Measurements from ENCODE around the gene ZIC3. TPM values are rescaled to one million over a fixed set of nuclear protein-coding genes. Genes with fewer than 3 reads are reported as not detected.
"Not testable (repeated sequence)": the region's sequence is repeated elsewhere in the genome, so short reads cannot be mapped to it uniquely, and the experiment has no call there.

Gene ZIC3
- polyA plus RNA-seq, 2 of the 4 experiments (the other 2 are of a cell fraction): not detected

- TF ChIP-seq E2F6 (IDR thresholded peaks at IDR 0.05; ENCODE audit: borderline replicate concordance, low read depth) (no peak), CBX2 (IDR thresholded peaks at IDR 0.05; ENCODE audit: borderline replicate concordance, low read depth) (no peak), RFX5 (IDR thresholded peaks at IDR 0.05) (no peak), GATA3 (IDR thresholded peaks at IDR 0.05; ENCODE audit: borderline replicate concordance) (no peak), EHF (CRISPR knock-in tag; IDR thresholded peaks at IDR 0.05) (no peak), HEYL (CRISPR knock-in tag; IDR thresholded peaks at IDR 0.05) (no peak), BCL3 (IDR thresholded peaks at IDR 0.05) (no peak)
Measured at GRCh38 chrX:137550665-137551261, 15.2 kb upstream of the ZIC3 start (continued).

DNA sequence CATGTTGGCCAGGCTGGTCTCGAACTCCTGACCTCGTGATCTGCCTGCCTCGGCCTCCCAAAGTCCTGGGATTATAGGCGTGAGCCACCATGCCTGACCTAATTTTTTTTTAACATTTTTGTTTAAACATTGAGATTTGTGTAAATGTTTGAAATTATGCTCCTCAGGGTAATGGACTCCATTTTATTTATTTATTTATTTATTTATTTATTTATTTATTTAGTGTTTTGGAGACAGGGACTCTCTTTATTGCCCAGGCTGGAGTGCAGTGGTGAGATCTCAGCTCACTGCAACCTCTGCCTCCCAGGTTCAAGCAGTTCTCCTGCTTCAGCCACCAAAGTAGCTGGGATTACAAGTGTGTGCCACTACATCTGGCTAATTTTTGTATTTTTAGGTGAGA is 13.8 kb upstream of the ZIC3 start:
- DNase-seq (ENCODE audit: low read depth in 1 of 2, low spot score in 1 of 2); FAIRE-seq; H3K4me2 ChIP-seq; H3K9me3 ChIP-seq; POLR2A ChIA-PET; CTCF ChIA-PET; H3K27ac ChIP-seq; ATAC-seq; H3K4me1 ChIP-seq; H3K4me3 ChIP-seq: not testable (repeated sequence)
- TF ChIP-seq ZC3H11A (IDR thresholded peaks at IDR 0.05): peak; percentile 47
- 7% methylated on average over 4 of the region's 4 CpGs for WGBS (ENCODE audit: missing lambda C conversion rate)

DNA sequence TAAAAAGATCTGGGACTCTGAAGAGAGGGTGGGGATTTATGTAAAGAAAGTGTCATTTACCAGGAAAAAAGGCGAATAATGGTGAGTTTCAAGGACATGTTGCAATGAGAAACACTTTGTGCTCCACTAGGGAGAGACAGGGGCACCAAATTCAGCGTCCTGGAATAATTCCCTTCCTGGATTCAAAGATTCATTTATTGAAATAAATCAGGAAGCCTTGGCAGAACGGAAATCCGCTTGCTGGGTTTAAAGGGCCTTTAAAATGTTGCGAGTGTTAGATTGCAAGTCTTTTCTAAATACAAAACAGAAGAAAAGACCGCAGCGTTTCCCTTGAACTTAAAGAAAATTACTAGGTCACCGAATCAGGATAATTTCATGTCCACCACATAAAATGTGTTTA is 3.8 kb upstream of the ZIC3 start:
- H3K27ac ChIP-seq: no peak overlapping the region
- POLR2A ChIA-PET: no interaction called here
- TF ChIP-seq RARB (CRISPR knock-in tag; IDR thresholded peaks at IDR 0.05) (no peak), FOSB (CRISPR knock-in tag; IDR thresholded peaks at IDR 0.05) (no peak), RNF2 (IDR thresholded peaks at IDR 0.05; ENCODE audit: borderline replicate concordance, low read depth) (no peak), POLR2A (IDR thresholded peaks at IDR 0.05; ENCODE audit: low read length) (no peak), HEYL (CRISPR knock-in tag; IDR thresholded peaks at IDR 0.05) (no peak), ESRRA (IDR thresholded peaks at IDR 0.05; ENCODE audit: borderline replicate concordance, low read length) (no peak), BCL3 (IDR thresholded peaks at IDR 0.05) (no peak), CTCF (IDR thresholded peaks at IDR 0.05) (no peak), HOXB5 (CRISPR knock-in tag; IDR thresholded peaks at IDR 0.05) (no peak), TP53 (CRISPR knock-in tag; IDR thresholded peaks at IDR 0.05) (no peak), ZC3H11A (IDR thresholded peaks at IDR 0.05) (no peak), KDM5A (IDR thresholded peaks at IDR 0.05) (no peak), JUNB (IDR thresholded peaks at IDR 0.05) (no peak), ATOH8 (CRISPR knock-in tag; IDR thresholded peaks at IDR 0.05; ENCODE audit: low read depth) (no peak), MAX (IDR thresholded peaks at IDR 0.05) (no peak), CHD2 (IDR thresholded peaks at IDR 0.05; ENCODE audit: low read length, partially characterized antibody) (no peak), USF2 (IDR thresholded peaks at IDR 0.05) (no peak)
- TF ChIP-seq, protein P1, sequence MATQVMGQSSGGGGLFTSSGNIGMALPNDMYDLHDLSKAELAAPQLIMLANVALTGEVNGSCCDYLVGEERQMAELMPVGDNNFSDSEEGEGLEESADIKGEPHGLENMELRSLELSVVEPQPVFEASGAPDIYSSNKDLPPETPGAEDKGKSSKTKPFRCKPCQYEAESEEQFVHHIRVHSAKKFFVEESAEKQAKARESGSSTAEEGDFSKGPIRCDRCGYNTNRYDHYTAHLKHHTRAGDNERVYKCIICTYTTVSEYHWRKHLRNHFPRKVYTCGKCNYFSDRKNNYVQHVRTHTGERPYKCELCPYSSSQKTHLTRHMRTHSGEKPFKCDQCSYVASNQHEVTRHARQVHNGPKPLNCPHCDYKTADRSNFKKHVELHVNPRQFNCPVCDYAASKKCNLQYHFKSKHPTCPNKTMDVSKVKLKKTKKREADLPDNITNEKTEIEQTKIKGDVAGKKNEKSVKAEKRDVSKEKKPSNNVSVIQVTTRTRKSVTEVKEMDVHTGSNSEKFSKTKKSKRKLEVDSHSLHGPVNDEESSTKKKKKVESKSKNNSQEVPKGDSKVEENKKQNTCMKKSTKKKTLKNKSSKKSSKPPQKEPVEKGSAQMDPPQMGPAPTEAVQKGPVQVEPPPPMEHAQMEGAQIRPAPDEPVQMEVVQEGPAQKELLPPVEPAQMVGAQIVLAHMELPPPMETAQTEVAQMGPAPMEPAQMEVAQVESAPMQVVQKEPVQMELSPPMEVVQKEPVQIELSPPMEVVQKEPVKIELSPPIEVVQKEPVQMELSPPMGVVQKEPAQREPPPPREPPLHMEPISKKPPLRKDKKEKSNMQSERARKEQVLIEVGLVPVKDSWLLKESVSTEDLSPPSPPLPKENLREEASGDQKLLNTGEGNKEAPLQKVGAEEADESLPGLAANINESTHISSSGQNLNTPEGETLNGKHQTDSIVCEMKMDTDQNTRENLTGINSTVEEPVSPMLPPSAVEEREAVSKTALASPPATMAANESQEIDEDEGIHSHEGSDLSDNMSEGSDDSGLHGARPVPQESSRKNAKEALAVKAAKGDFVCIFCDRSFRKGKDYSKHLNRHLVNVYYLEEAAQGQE (IDR thresholded peaks at IDR 0.05): no peak
- H3K4me3 ChIP-seq: no peak overlapping the region
- H3K9me3 ChIP-seq: no peaks in the 10 kb centered on the region
- FAIRE-seq (no peak), DNase-seq (ENCODE audit: low read depth in 1 of 2, low spot score in 1 of 2) (no peak), ATAC-seq (no peak)
- CTCF ChIA-PET: no interaction called here
- no peaks in the 10 kb centered on the region for H3K4me1 ChIP-seq
- 42% methylated on average over 8 of the region's 8 CpGs for WGBS (ENCODE audit: missing lambda C conversion rate)
- H3K4me2 ChIP-seq: no peak overlapping the region

Data from A549 (cell line).